HepG2 (cell line): ENCODE measurements around the gene FOCAD. TPM values are rescaled to one million over a fixed set of nuclear protein-coding genes. Genes with fewer than 3 reads are reported as not detected.

Source experiments
- ATAC-seq: fragments of 200-7000 bp; cut with Tn5 transposase; 3 replicates; pipeline ENCODE4 v1.9.1; 2020; ENCODE audit warnings: mild to moderate bottlenecking, moderate library complexity
- BruUV-seq: library from RNA; stranded (reverse); fragments of 400-500 nt; replicated peaks from 2 replicates; lab custom pipeline; 2021; lab: Mats Ljungman, UMichigan
- CTCF ChIA-PET: fragments of 300-600 bp; formaldehyde crosslinking; extraction: SDS; loops from one replicate; lab custom pipeline; 2021; ENCODE audit warnings: low total read pairs, inconsistent platforms, low intra/inter-chr PET ratio; lab: Yijun Ruan, JAX
- POLR2A ChIA-PET: fragments of 350-600 bp; sonication (Branson Sonifier 250); formaldehyde crosslinking; loops from one replicate; lab custom pipeline; 2020; ENCODE audit warnings: antibody characterized with exemption, inconsistent platforms; lab: Yijun Ruan, JAX
- DNase-seq: peaks from one replicate; pipeline ENCODE4 v3.0.0-alpha.2; 2015; ENCODE audit warnings: low spot score
- FAIRE-seq: peaks from 3 replicates; lab custom pipeline; 2011; peaks lifted over from hg19 to GRCh38; lab: Jason Lieb, UNC
- H2AFZ ChIP-seq: one replicate; pipeline ENCODE4 v1.6.1; 2011; ENCODE audit warnings: low read length, inconsistent platforms
- H3K27ac ChIP-seq: fragments of 300-600 bp; 3 replicates; pipeline ENCODE4 v1.8.0; 2011; ENCODE audit warnings: mixed run types, mild to moderate bottlenecking, mixed read lengths, low read length, inconsistent platforms; ENCODE audit not compliant: insufficient read depth; ENCODE audit errors: extremely low read length
- H3K27me3 ChIP-seq, 2 experiments: fragments of 200-600 bp in 1 of 2; 2 replicates in 1 of 2; 3 replicates in 1 of 2; pipeline versions ENCODE4 v1.6.0 to v1.8.0; 2011; ENCODE audit warnings: low read length in 2 of 2, mild to moderate bottlenecking in 2 of 2, moderate library complexity in 2 of 2, inconsistent platforms in 1 of 2; ENCODE audit not compliant: insufficient read depth in 2 of 2, control insufficient read depth in 1 of 2
- H3K36me3 ChIP-seq, 2 experiments: fragments of 200-600 bp in 1 of 2; replicated peaks in 1 of 2; 2 replicates in 1 of 2; 3 replicates in 1 of 2; pipeline versions ENCODE4 v1.5.1 to v1.8.0; 2011; ENCODE audit warnings: low read length in 2 of 2, inconsistent platforms in 1 of 2; ENCODE audit not compliant: insufficient read depth in 2 of 2, control insufficient read depth in 1 of 2
- H3K4me1 ChIP-seq: 2 replicates; pipeline ENCODE4 v1.5.1; 2012; ENCODE audit warnings: low read length, inconsistent platforms; ENCODE audit not compliant: insufficient read depth
- H3K4me2 ChIP-seq: 2 replicates; pipeline ENCODE4 v1.6.0; 2011; ENCODE audit warnings: low read depth, low read length, inconsistent platforms
- H3K4me3 ChIP-seq, 3 experiments: fragments of 200-600 bp in 1 of 3; sonication (generic), shearing (Covaris generic) in 1 of 3; replicated peaks in 1 of 3; 2 replicates each; pipeline ENCODE4 v1.5.1; 2011 to 2016; ENCODE audit warnings: low read length in 3 of 3, inconsistent platforms in 2 of 3, low read depth in 2 of 3, mild to moderate bottlenecking in 2 of 3, control low read depth in 1 of 3, mixed read lengths in 1 of 3; ENCODE audit not compliant: insufficient read depth in 1 of 3
- H3K79me2 ChIP-seq: one replicate; pipeline ENCODE4 v1.6.1; 2011; ENCODE audit warnings: low read length, inconsistent platforms; ENCODE audit not compliant: insufficient read depth
- H3K9ac ChIP-seq: 2 replicates; pipeline ENCODE4 v1.6.0; 2011; ENCODE audit warnings: mild to moderate bottlenecking, low read depth, low read length, inconsistent platforms; ENCODE audit not compliant: insufficient read depth
- H3K9me3 ChIP-seq: 2 replicates; pipeline ENCODE4 v1.5.1; 2012; ENCODE audit warnings: mild to moderate bottlenecking, low read length
- H4K20me1 ChIP-seq: 2 replicates; pipeline ENCODE4 v1.6.0; 2011; ENCODE audit warnings: inconsistent platforms, mild to moderate bottlenecking, low read length, moderate library complexity; ENCODE audit not compliant: insufficient read depth
- MLLT10 ChIP-seq: sonication (generic); formaldehyde crosslinking; IDR thresholded peaks from 2 replicates; pipeline ENCODE4 v1.4.0; 2020; ENCODE audit warnings: missing genetic modification reagents
- SKI ChIP-seq: fragments of 450-650 bp; IDR thresholded peaks from one replicate; pipeline ENCODE4 v1.6.1; 2018; ENCODE audit warnings: mild to moderate bottlenecking; ENCODE audit not compliant: partially characterized antibody
- SMAD1 ChIP-seq: sonication (generic); formaldehyde crosslinking; IDR thresholded peaks from 2 replicates; pipeline ENCODE4 v1.4.0; 2020; ENCODE audit warnings: missing genetic modification reagents, low read depth, mild to moderate bottlenecking, borderline replicate concordance
- ZNF317 ChIP-seq: sonication (generic); formaldehyde crosslinking; IDR thresholded peaks from 2 replicates; pipeline ENCODE4 v1.5.0; 2020; ENCODE audit warnings: mild to moderate bottlenecking, missing genetic modification reagents
- ZNF605 ChIP-seq: sonication (generic); formaldehyde crosslinking; IDR thresholded peaks from 2 replicates; pipeline ENCODE4 v1.8.0; 2022; ENCODE audit warnings: mild to moderate bottlenecking, missing genetic modification reagents
- ZNF607 ChIP-seq: sonication (generic); formaldehyde crosslinking; IDR thresholded peaks from 2 replicates; pipeline ENCODE4 v1.5.1; 2020; ENCODE audit warnings: missing genetic modification reagents, mild to moderate bottlenecking, borderline replicate concordance
- WGBS: methylation state at CpG from one replicate; pipeline ENCODE4 v1.1.6; 2017; ENCODE audit warnings: low lambda C conversion rate; 5-methylcytosine and 5-hydroxymethylcytosine counted together
- in situ Hi-C: cut with HindIII; loops from 2 replicates; pipeline ENCODE4 v1.10.0; 2017; ENCODE audit warnings: low pct_unique_long_range_greater_than_20kb; ENCODE audit not compliant: extremely low pct_ligation_motif_present
- intact Hi-C: fragments of 100-400 bp; cut with micrococcal nuclease; formaldehyde crosslinking; loops from one replicate; pipeline ENCODE4 v1.10.0; 2022; ENCODE audit not compliant: unreplicated experiment
- polyA plus RNA-seq, 8 experiments: library from polyadenylated mRNA; depleted of rRNA in 3 of 8; stranded (reverse) in 7 of 8; unstranded in 1 of 8; fragments of >200 nt; fragmentation: Illumina TruSeq in 4 of 8; extraction: Trizol in 4 of 8; gene quantifications; 2 replicates each; pipeline versions ENCODE4 v1.2.1 to v1.2.3, GENCODE V29; 2011 to 2016; ENCODE audit warnings: low read depth in 4 of 8, missing spikeins in 1 of 8, mixed read lengths in 1 of 8; ENCODE audit not compliant: insufficient read depth in 1 of 8
- total RNA-seq, 5 experiments: library from RNA; depleted of rRNA; stranded (reverse); fragments of >200 nt; fragmentation: Illumina TruSeq; extraction: Trizol; gene quantifications; 2 replicates each; pipeline ENCODE4 v1.2.3, GENCODE V29; 2016; ENCODE audit warnings: low read depth in 1 of 5
- TF ChIP-seq, protein P1 (sequence below): sonication (generic); formaldehyde crosslinking; IDR thresholded peaks from 2 replicates; pipeline ENCODE4 v1.8.1; 2022; ENCODE audit warnings: mild to moderate bottlenecking, missing genetic modification reagents
- TF ChIP-seq, protein P2 (sequence below): sonication (generic); formaldehyde crosslinking; IDR thresholded peaks from 2 replicates; pipeline ENCODE4 v1.5.0; 2020; ENCODE audit warnings: missing genetic modification reagents
- TF ChIP-seq, protein P3 (sequence below): sonication (generic); formaldehyde crosslinking; IDR thresholded peaks from 2 replicates; pipeline ENCODE4 v1.8.1; 2023; ENCODE audit warnings: mild to moderate bottlenecking, inconsistent platforms, moderate library complexity, missing genetic modification reagents, borderline replicate concordance
- TF ChIP-seq, protein P4 (sequence below): sonication (generic); formaldehyde crosslinking; conservative IDR thresholded peaks from 2 replicates; pipeline ENCODE4 v1.8.1; 2023; ENCODE audit warnings: missing genetic modification reagents
- TF ChIP-seq, protein P5 (sequence below): sonication (generic); formaldehyde crosslinking; IDR thresholded peaks from 2 replicates; pipeline ENCODE4 v1.4.0; 2020; ENCODE audit warnings: missing genetic modification reagents
- TF ChIP-seq, protein P6 (sequence below): sonication (generic); formaldehyde crosslinking; IDR thresholded peaks from 2 replicates; pipeline ENCODE4 v1.5.1; 2020; ENCODE audit warnings: mild to moderate bottlenecking, missing genetic modification reagents, moderate library complexity
- TF ChIP-seq, protein P7 (sequence below): sonication (generic); formaldehyde crosslinking; IDR thresholded peaks from 2 replicates; pipeline ENCODE4 v1.4.0; 2020; ENCODE audit warnings: mild to moderate bottlenecking, missing genetic modification reagents

The FOCAD gene
- total and polyA plus RNA-seq, 2 of the 13 experiments (the other 11 are each of a cell fraction or from before 2014, with no cell fraction given): 18.0 to 31.1 TPM

DNA sequence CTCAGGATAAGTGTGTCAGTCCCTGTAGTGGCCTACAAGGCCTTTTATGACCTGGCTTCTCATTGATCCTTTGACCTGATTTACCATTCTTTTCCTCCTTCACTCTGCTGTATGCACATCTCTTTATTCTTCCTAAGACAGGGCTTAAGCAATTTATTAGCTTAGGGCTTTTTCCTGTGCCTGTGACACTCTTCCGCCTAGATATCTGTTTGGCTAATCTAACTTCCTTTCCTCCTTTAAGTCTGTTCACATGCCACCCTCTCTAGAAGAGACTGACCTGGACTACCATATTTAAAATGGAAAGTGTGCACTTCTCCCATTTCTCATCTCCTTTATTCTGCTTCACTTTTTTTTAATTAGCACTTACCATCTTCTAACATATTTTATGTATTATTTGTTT, 29.1 kb downstream of the FOCAD start:
- no peak overlapping the region for H2AFZ ChIP-seq
- ATAC-seq: no peak
- H3K4me3 ChIP-seq: no peak overlapping the region
- ChIA-PET CTCF (no interaction called here), POLR2A (no interaction called here)
- BruUV-seq: no TSS peak
- H3K79me2 ChIP-seq: no peaks in the 10 kb centered on the region
- no peak overlapping the region for H3K27ac ChIP-seq
- peaks cover 1 to 8% of the 10 kb centered on the region in 2 experiments; a peak in 3 of 5 replicates for H3K36me3 ChIP-seq
- H4K20me1 ChIP-seq: no peaks in the 10 kb centered on the region
- H3K27me3 ChIP-seq: no peaks in the 10 kb centered on the region
- no peak overlapping the region for H3K9ac ChIP-seq
- H3K4me1 ChIP-seq: no peaks in the 10 kb centered on the region
- no peak for DNase-seq
- FAIRE-seq: no peak
- H3K4me2 ChIP-seq: no peak overlapping the region
- WGBS: 87% methylated on average over 1 of the region's 1 CpG
- in situ Hi-C loops: no loop called here
- intact Hi-C loops: no loop called here
- H3K9me3 ChIP-seq: no peaks in the 10 kb centered on the region
- TF ChIP-seq SKI: no peak
- TF ChIP-seq SMAD1: no peak
- TF ChIP-seq, protein P1, sequence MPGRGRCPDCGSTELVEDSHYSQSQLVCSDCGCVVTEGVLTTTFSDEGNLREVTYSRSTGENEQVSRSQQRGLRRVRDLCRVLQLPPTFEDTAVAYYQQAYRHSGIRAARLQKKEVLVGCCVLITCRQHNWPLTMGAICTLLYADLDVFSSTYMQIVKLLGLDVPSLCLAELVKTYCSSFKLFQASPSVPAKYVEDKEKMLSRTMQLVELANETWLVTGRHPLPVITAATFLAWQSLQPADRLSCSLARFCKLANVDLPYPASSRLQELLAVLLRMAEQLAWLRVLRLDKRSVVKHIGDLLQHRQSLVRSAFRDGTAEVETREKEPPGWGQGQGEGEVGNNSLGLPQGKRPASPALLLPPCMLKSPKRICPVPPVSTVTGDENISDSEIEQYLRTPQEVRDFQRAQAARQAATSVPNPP (CRISPR knock-in tag): no peak
- TF ChIP-seq ZNF607: no peak
- TF ChIP-seq, protein P2, sequence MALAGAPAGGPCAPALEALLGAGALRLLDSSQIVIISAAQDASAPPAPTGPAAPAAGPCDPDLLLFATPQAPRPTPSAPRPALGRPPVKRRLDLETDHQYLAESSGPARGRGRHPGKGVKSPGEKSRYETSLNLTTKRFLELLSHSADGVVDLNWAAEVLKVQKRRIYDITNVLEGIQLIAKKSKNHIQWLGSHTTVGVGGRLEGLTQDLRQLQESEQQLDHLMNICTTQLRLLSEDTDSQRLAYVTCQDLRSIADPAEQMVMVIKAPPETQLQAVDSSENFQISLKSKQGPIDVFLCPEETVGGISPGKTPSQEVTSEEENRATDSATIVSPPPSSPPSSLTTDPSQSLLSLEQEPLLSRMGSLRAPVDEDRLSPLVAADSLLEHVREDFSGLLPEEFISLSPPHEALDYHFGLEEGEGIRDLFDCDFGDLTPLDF: no peak
- TF ChIP-seq, protein P3, sequence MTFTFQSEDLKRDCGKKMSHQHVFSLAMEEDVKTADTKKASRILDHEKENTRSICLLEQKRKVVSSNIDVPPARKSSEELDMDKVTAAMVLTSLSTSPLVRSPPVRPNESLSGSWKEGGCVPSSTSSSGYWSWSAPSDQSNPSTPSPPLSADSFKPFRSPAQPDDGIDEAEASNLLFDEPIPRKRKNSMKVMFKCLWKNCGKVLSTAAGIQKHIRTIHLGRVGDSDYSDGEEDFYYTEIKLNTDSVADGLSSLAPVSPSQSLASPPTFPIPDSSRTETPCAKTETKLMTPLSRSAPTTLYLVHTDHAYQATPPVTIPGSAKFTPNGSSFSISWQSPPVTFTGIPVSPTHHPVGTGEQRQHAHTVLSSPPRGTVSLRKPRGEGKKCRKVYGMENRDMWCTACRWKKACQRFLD (CRISPR knock-in tag): no peak
- TF ChIP-seq, protein P4, sequence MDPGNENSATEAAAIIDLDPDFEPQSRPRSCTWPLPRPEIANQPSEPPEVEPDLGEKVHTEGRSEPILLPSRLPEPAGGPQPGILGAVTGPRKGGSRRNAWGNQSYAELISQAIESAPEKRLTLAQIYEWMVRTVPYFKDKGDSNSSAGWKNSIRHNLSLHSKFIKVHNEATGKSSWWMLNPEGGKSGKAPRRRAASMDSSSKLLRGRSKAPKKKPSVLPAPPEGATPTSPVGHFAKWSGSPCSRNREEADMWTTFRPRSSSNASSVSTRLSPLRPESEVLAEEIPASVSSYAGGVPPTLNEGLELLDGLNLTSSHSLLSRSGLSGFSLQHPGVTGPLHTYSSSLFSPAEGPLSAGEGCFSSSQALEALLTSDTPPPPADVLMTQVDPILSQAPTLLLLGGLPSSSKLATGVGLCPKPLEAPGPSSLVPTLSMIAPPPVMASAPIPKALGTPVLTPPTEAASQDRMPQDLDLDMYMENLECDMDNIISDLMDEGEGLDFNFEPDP (CRISPR knock-in tag): no peak
- no peak for TF ChIP-seq MLLT10 (CRISPR knock-in tag)
- TF ChIP-seq, protein P5, sequence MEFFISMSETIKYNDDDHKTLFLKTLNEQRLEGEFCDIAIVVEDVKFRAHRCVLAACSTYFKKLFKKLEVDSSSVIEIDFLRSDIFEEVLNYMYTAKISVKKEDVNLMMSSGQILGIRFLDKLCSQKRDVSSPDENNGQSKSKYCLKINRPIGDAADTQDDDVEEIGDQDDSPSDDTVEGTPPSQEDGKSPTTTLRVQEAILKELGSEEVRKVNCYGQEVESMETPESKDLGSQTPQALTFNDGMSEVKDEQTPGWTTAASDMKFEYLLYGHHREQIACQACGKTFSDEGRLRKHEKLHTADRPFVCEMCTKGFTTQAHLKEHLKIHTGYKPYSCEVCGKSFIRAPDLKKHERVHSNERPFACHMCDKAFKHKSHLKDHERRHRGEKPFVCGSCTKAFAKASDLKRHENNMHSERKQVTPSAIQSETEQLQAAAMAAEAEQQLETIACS: no peak
- no peak for TF ChIP-seq ZNF605 (CRISPR knock-in tag)
- TF ChIP-seq, protein P6, sequence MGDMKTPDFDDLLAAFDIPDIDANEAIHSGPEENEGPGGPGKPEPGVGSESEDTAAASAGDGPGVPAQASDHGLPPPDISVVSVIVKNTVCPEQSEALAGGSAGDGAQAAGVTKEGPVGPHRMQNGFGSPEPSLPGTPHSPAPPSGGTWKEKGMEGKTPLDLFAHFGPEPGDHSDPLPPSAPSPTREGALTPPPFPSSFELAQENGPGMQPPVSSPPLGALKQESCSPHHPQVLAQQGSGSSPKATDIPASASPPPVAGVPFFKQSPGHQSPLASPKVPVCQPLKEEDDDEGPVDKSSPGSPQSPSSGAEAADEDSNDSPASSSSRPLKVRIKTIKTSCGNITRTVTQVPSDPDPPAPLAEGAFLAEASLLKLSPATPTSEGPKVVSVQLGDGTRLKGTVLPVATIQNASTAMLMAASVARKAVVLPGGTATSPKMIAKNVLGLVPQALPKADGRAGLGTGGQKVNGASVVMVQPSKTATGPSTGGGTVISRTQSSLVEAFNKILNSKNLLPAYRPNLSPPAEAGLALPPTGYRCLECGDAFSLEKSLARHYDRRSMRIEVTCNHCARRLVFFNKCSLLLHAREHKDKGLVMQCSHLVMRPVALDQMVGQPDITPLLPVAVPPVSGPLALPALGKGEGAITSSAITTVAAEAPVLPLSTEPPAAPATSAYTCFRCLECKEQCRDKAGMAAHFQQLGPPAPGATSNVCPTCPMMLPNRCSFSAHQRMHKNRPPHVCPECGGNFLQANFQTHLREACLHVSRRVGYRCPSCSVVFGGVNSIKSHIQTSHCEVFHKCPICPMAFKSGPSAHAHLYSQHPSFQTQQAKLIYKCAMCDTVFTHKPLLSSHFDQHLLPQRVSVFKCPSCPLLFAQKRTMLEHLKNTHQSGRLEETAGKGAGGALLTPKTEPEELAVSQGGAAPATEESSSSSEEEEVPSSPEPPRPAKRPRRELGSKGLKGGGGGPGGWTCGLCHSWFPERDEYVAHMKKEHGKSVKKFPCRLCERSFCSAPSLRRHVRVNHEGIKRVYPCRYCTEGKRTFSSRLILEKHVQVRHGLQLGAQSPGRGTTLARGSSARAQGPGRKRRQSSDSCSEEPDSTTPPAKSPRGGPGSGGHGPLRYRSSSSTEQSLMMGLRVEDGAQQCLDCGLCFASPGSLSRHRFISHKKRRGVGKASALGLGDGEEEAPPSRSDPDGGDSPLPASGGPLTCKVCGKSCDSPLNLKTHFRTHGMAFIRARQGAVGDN (CRISPR knock-in tag): no peak
- TF ChIP-seq ZNF317 (CRISPR knock-in tag): no peak
- TF ChIP-seq, protein P7, sequence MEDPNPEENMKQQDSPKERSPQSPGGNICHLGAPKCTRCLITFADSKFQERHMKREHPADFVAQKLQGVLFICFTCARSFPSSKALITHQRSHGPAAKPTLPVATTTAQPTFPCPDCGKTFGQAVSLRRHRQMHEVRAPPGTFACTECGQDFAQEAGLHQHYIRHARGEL (CRISPR knock-in tag): no peak
